A673 (cell line): ENCODE data around the gene CPLX1. TPM values are rescaled to one million over a fixed set of nuclear protein-coding genes. Genes with fewer than 3 reads are reported as not detected.

ENCODE experiments used
- BruUV-seq: library from RNA; stranded (reverse); fragments of 400-500 nt; replicated peaks from 2 replicates; lab custom pipeline; 2021; lab: Mats Ljungman, UMichigan
- CTCF ChIA-PET: fragments of 300-600 bp; sonication (Branson Sonifier 250); formaldehyde crosslinking; loops from one replicate; lab custom pipeline; 2022; ENCODE audit warnings: antibody characterized with exemption; lab: Charles Lee
- POLR2A ChIA-PET: fragments of 300-600 bp; sonication (Branson Sonifier 250); formaldehyde crosslinking; loops from one replicate; lab custom pipeline; 2022; ENCODE audit warnings: antibody characterized with exemption; ENCODE audit not compliant: low non-redundant PET; lab: Charles Lee
- DNase-seq: peaks from one replicate; pipeline ENCODE4 v3.0.0-alpha.2; 2015; ENCODE audit warnings: low spot score
- H3K27ac ChIP-seq: fragments of 200-600 bp; sonication (generic); 2 replicates; pipeline ENCODE4 v1.5.1; 2016; ENCODE audit warnings: mixed run types, low read depth, mild to moderate bottlenecking, mixed read lengths, antibody characterized with exemption, low read length; ENCODE audit not compliant: poor library complexity, severe bottlenecking
- H3K27me3 ChIP-seq: fragments of 200-600 bp; sonication (generic); replicated peaks from 2 replicates; pipeline ENCODE4 v1.6.1; 2017; ENCODE audit warnings: mixed run types, low read depth, mild to moderate bottlenecking, mixed read lengths, antibody characterized with exemption, low read length; ENCODE audit not compliant: insufficient read depth, poor library complexity
- H3K36me3 ChIP-seq: fragments of 200-600 bp; sonication (generic); 2 replicates; pipeline ENCODE4 v1.6.1; 2016; ENCODE audit warnings: mixed run types, mild to moderate bottlenecking, mixed read lengths, antibody characterized with exemption, low read length; ENCODE audit not compliant: insufficient read depth, poor library complexity, severe bottlenecking
- H3K4me1 ChIP-seq: fragments of 200-600 bp; sonication (generic); 2 replicates; pipeline ENCODE4 v1.6.1; 2017; ENCODE audit warnings: mixed run types, mild to moderate bottlenecking, mixed read lengths, antibody characterized with exemption, low read length; ENCODE audit not compliant: insufficient read depth, poor library complexity, severe bottlenecking
- H3K4me3 ChIP-seq: fragments of 200-600 bp; sonication (generic); 2 replicates; pipeline ENCODE4 v1.5.1; 2016; ENCODE audit warnings: low read depth, mixed run types, mild to moderate bottlenecking, mixed read lengths, low read length; ENCODE audit not compliant: poor library complexity, severe bottlenecking
- H3K9me3 ChIP-seq: fragments of 200-600 bp; sonication (generic); 2 replicates; pipeline ENCODE4 v1.6.1; 2016; ENCODE audit warnings: mixed run types, low read depth, mild to moderate bottlenecking, mixed read lengths, antibody characterized with exemption, low read length; ENCODE audit not compliant: poor library complexity, severe bottlenecking
- EZH2 ChIP-seq: fragments of 200-600 bp; sonication (generic); IDR thresholded peaks from 2 replicates; pipeline ENCODE4 v1.6.1; 2017; ENCODE audit warnings: borderline replicate concordance, low read depth, mild to moderate bottlenecking, mixed read lengths, antibody characterized with exemption, low read length; ENCODE audit not compliant: poor library complexity, severe bottlenecking
- intact Hi-C: fragments of 100-400 bp; cut with micrococcal nuclease; formaldehyde crosslinking; loops from one replicate; pipeline ENCODE4 v1.10.0; 2022; ENCODE audit not compliant: unreplicated experiment
- total RNA-seq: library from RNA; stranded (reverse); gene quantifications from 2 replicates; pipeline ENCODE4 v1.2.3, GENCODE V29; 2021
- TF ChIP-seq, protein P1 (sequence below): fragments of 300-800, 200-600 bp; sonication (generic); conservative IDR thresholded peaks from 2 replicates; pipeline ENCODE4 v1.5.1; 2017; ENCODE audit warnings: low read depth, mild to moderate bottlenecking, antibody characterized with exemption, low read length, moderate library complexity, mixed read lengths

Gene CPLX1
- total RNA-seq, 1 experiment from 2014 or later = 4.6 TPM

DNA sequence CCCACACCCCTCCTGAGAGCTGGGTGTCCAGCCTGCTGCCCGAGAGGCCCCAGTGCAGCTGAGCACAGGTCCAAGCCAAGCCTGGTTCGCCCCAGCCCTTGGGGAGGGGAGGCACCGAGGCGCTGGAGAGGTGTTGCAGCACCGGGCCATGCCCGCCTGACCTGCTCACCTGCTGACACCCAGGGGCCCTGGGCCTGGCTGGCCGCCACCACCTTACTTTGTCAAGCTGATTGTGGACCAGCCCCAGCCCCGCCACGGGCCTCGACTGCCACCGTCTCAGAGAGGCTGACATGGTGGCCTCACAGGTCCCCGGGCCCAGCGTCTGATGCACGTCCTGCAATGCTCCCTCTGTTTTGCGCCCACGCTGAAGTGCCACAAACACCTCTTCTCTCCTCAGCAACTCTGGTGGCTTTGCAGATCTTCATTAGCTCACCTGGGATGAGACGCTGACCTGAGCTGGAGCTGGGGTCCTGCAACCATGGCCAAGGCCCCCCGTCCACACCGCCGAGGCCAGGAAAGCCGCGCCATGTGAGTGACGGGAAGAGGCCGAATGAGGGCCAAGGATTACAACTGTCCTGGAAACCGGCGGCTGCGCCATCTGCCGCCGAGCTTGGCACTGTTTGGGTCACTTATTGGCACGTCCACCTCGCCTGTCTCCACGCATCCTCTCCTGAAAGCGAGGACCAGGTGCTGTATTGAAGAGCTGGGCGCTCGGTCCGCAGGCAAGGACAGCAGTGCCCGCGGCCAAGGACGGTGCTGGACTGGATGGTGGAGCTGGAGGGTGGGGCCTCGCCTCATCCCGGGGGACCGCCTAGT is 7.6 kb downstream of the CPLX1 start:
- CTCF ChIA-PET = no interaction called here
- H3K27me3 ChIP-seq = peaks cover 3% of the 10 kb centered on the region
- no TSS peak for BruUV-seq

DNA sequence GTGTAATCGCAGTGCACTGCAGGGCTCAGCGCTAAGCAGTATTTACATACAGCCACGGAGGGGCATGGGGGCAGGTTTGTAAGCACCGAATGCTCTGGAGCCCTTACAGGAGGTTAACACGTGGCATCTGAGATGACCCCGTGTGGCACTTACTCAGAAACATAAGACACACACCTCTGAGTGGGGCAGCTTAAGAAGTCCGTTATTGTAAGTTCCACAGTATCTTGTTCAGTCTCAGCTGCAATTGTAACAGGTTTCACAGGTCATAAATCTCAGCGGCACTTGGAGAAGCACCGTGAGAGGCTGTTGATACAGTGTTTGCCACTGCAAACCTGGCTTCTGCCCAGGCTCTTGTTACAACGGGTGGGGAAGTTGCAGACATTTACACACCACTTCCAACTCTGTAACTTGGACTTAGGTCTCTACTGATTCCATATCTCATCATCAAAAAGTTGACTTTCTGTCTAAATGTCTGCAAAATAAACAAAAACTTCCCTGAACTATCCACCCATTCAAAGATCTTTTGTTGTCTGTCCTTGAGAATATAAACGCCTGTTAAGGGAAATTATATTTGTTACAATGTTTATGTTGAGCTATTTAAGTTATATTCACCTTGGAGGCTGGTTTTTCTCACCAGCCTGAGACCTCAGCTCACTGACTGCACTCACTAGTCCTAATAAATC is 10.3 kb downstream of the CPLX1 start:
- Histone ChIP-seq H3K36me3 (no peaks in the 10 kb centered on the region), H3K27ac (no peak overlapping the region), H3K4me3 (no peak overlapping the region), H3K9me3 (no peaks in the 10 kb centered on the region), H3K4me1 (no peaks in the 10 kb centered on the region), H3K27me3 (no peaks in the 10 kb centered on the region)
- intact Hi-C loops = no loop called here
- TF ChIP-seq EZH2 = no peak
- TF ChIP-seq, protein P1, sequence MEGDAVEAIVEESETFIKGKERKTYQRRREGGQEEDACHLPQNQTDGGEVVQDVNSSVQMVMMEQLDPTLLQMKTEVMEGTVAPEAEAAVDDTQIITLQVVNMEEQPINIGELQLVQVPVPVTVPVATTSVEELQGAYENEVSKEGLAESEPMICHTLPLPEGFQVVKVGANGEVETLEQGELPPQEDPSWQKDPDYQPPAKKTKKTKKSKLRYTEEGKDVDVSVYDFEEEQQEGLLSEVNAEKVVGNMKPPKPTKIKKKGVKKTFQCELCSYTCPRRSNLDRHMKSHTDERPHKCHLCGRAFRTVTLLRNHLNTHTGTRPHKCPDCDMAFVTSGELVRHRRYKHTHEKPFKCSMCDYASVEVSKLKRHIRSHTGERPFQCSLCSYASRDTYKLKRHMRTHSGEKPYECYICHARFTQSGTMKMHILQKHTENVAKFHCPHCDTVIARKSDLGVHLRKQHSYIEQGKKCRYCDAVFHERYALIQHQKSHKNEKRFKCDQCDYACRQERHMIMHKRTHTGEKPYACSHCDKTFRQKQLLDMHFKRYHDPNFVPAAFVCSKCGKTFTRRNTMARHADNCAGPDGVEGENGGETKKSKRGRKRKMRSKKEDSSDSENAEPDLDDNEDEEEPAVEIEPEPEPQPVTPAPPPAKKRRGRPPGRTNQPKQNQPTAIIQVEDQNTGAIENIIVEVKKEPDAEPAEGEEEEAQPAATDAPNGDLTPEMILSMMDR = no peak
- BruUV-seq = no TSS peak
- ChIA-PET CTCF (no interaction called here), POLR2A (no interaction called here)
- no peak for DNase-seq

More for the DNA sequence above, 7.6 kb downstream of the CPLX1 start:
- no peaks in the 10 kb centered on the region for H3K36me3 ChIP-seq
- no peak for DNase-seq
- intact Hi-C loops = no loop called here
- H3K4me1 ChIP-seq = no peaks in the 10 kb centered on the region
- TF ChIP-seq EZH2 = no peak
- TF ChIP-seq, protein P1 = no peak
- no peak overlapping the region for H3K4me3 ChIP-seq
- POLR2A ChIA-PET = no interaction called here
- no peaks in the 10 kb centered on the region for H3K9me3 ChIP-seq
- H3K27ac ChIP-seq = no peak overlapping the region

DNA sequence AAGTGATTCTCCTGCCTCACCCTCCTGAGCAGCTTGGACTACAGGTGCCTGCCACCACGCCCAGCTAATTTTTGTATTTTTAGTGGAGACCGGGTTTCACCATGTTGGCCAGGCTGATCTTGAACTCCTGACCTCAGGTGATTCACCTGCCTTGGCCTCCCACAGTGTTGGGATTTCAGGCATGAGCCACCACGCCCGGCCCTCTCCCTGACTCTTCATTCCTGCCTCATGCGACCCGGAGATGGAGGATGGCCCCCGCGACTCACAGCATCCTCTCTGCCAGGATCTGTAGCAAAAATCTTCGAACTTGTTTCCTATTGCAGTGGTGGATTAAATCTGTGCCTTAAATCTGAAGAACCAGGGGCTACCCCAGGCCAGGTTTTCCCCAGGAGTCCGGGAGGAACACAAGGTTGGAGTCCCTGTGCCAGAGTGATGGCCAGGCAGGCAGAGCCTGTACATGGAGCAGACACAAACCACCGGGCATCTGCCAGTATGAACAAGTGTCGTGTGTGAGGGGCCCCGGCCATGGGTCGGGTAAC is 11.5 kb downstream of the CPLX1 start:
- no peak for TF ChIP-seq EZH2
- TF ChIP-seq, protein P1 = no peak
- Histone ChIP-seq H3K27ac (no peak overlapping the region), H3K9me3 (no peaks in the 10 kb centered on the region), H3K4me1 (no peaks in the 10 kb centered on the region), H3K36me3 (no peaks in the 10 kb centered on the region), H3K4me3 (no peak overlapping the region), H3K27me3 (no peaks in the 10 kb centered on the region)
- POLR2A ChIA-PET = no interaction called here
- no TSS peak for BruUV-seq
- intact Hi-C loops = no loop called here
- DNase-seq = no peak
- CTCF ChIA-PET = no interaction called here
